GM19238 (cell line): ENCODE data around the gene KIF7.
"Not testable (repeated sequence)": the region's sequence is repeated elsewhere in the genome, so short reads cannot be mapped to it uniquely, and the experiment has no call there.

Experiments used
- DNase-seq: peaks from one replicate; pipeline ENCODE4 v3.0.0; 2011; ENCODE audit warnings: low spot score; ENCODE audit not compliant: insufficient read length

Gene KIF7

GRCh38 chr15:89621547-89621946 is 33.7 kb downstream of the KIF7 start:
- DNase-seq, result no peak

- no peak for DNase-seq
Observed at GRCh38 chr15:89616228-89616627, 39.0 kb downstream of the KIF7 start.

- no peak for DNase-seq
Observed at GRCh38 chr15:89615135-89615534, 40.1 kb downstream of the KIF7 start.

- DNase-seq, result no peak
Observed at GRCh38 chr15:89614164-89614563, 41.1 kb downstream of the KIF7 start.

- DNase-seq, result no peak
Observed at GRCh38 chr15:89613031-89613430, 42.2 kb downstream of the KIF7 start.

GRCh38 chr15:89611317-89611716 is 44.0 kb downstream of the KIF7 start:
- DNase-seq, result no peak

- DNase-seq, result no peak
Observed at GRCh38 chr15:89599021-89599420, 56.2 kb downstream of the KIF7 start.

GRCh38 chr15:89593018-89593417 is 62.2 kb downstream of the KIF7 start:
- no peak for DNase-seq

- no peak for DNase-seq
Observed at GRCh38 chr15:89591834-89592233, 63.4 kb downstream of the KIF7 start.

- DNase-seq, result no peak
Observed at GRCh38 chr15:89587955-89588354, 67.3 kb downstream of the KIF7 start.

GRCh38 chr15:89586651-89587050 is 68.6 kb downstream of the KIF7 start:
- no peak for DNase-seq

GRCh38 chr15:89580747-89581146 is 74.5 kb downstream of the KIF7 start:
- DNase-seq, result not testable (repeated sequence)

- DNase-seq, result no peak
Observed at GRCh38 chr15:89578146-89578545, 77.1 kb downstream of the KIF7 start.
